ENCODE measurements around the gene AUTS2. TPM values are rescaled to one million over a fixed set of nuclear protein-coding genes. Genes with fewer than 3 reads are reported as not detected.

Gene AUTS2
- total and polyA plus RNA-seq, 9 of the 15 experiments (the other 6 are each of a cell fraction or from before 2014, with no cell fraction given): 0.58 TPM; not detected in 8

- 0% methylated on average over 6 of the region's 6 CpGs for WGBS (ENCODE audit: insufficient coverage, low coverage, missing lambda C conversion rate)
- TF ChIP-seq CEBPG (CRISPR knock-in tag; IDR thresholded peaks at IDR 0.05) (no peak), CEBPG (tag; conservative IDR thresholded peaks at IDR 0.05 in 1 of 2, IDR thresholded peaks at IDR 0.05 in 1 of 2) (0 out of 4 replicates have a peak, but pooled peaks of 1 of the 2 experiments have one; percentile 15), TBP (optimal IDR thresholded peaks at IDR 0.05; ENCODE audit: low read depth, low read length) (no peak), CSDE1 (IDR thresholded peaks at IDR 0.05) (no peak)
- Histone ChIP-seq H3K79me2 (ENCODE audit: control insufficient read depth, insufficient read depth, low read length) (no peaks in the 10 kb centered on the region), H3K27me3 (ENCODE audit: control insufficient read depth in 2 of 2, insufficient read depth in 2 of 2, low read length in 2 of 2) (no peaks in the 10 kb centered on the region), H3K4me1 (replicated peaks in 1 of 2; ENCODE audit: control insufficient read depth in 2 of 2, insufficient read depth in 2 of 2, low read length in 2 of 2) (no peaks in the 10 kb centered on the region), H2AFZ (ENCODE audit: low read depth, low read length) (no peak overlapping the region), H3K9ac (ENCODE audit: insufficient read depth in 1 of 2, low read depth in 2 of 2, low read length in 2 of 2) (no peak overlapping the region), H3K9me1 (ENCODE audit: control insufficient read depth, insufficient read depth, low read length) (no peaks in the 10 kb centered on the region), H3K4me2 (ENCODE audit: insufficient read depth, low read length) (no peak overlapping the region), H3K4me3 (no peak overlapping the region), H3K9me3 (replicated peaks; ENCODE audit: control insufficient read depth, insufficient read depth, low read depth, low read length) (no peaks in the 10 kb centered on the region), H3K36me3 (ENCODE audit: control insufficient read depth, insufficient read depth, low read length) (no peaks in the 10 kb centered on the region), H4K20me1 (replicated peaks; ENCODE audit: control insufficient read depth, insufficient read depth, low read length) (no peaks in the 10 kb centered on the region), H3K27ac (ENCODE audit: extremely low read depth, low read depth, low read length) (no peak overlapping the region)
- FAIRE-seq (no peak), DNase-seq (ENCODE audit: extremely low read depth in 1 of 4, low spot score in 3 of 4) (no peak), ATAC-seq (no peak)
- intact Hi-C loops (cut with micrococcal nuclease): no loop called here
- ChIA-PET CTCF (ENCODE audit: low intra/inter-chr PET ratio) (no interaction called here), POLR2A (no interaction called here)
- no TSS peak for BruUV-seq (replicated peaks)
- in situ Hi-C loops (cut with MboI): no loop called here
Observed at GRCh38 chr7:69922026-69922803, 323.9 kb downstream of the AUTS2 start.

- FAIRE-seq: no peak
- intact Hi-C loops (cut with micrococcal nuclease) (no loop called here), in situ Hi-C loops (cut with MboI) (no loop called here)
- CTCF ChIA-PET (ENCODE audit: low intra/inter-chr PET ratio): no interaction called here
- ATAC-seq: no peak
- no peaks in the 10 kb centered on the region for H3K9me3 ChIP-seq (replicated peaks; ENCODE audit: control insufficient read depth, insufficient read depth, low read depth, low read length)
- H3K4me2 ChIP-seq (ENCODE audit: insufficient read depth, low read length): no peak overlapping the region
- no peak for DNase-seq (ENCODE audit: extremely low read depth in 1 of 4, low spot score in 3 of 4)
- BruUV-seq (replicated peaks): no TSS peak
- no peaks in the 10 kb centered on the region for H3K4me1 ChIP-seq (replicated peaks in 1 of 2; ENCODE audit: control insufficient read depth in 2 of 2, insufficient read depth in 2 of 2, low read length in 2 of 2)
- no peaks in the 10 kb centered on the region for H3K27me3 ChIP-seq (ENCODE audit: control insufficient read depth in 2 of 2, insufficient read depth in 2 of 2, low read length in 2 of 2)
- no peak overlapping the region for H3K9ac ChIP-seq (ENCODE audit: insufficient read depth in 1 of 2, low read depth in 2 of 2, low read length in 2 of 2)
- WGBS (ENCODE audit: insufficient coverage, low coverage, missing lambda C conversion rate): 0% methylated on average over 10 of the region's 10 CpGs
- no peaks in the 10 kb centered on the region for H3K36me3 ChIP-seq (ENCODE audit: control insufficient read depth, insufficient read depth, low read length)
- POLR2A ChIA-PET: interaction anchor here (0.7 kb wide), 1 partner anchor 10 kb away, joined by 3 read pairs; no protein-coding TSS in a partner anchor
- H3K27ac ChIP-seq (ENCODE audit: extremely low read depth, low read depth, low read length): no peak overlapping the region
- no peaks in the 10 kb centered on the region for H3K79me2 ChIP-seq (ENCODE audit: control insufficient read depth, insufficient read depth, low read length)
- no peaks in the 10 kb centered on the region for H4K20me1 ChIP-seq (replicated peaks; ENCODE audit: control insufficient read depth, insufficient read depth, low read length)
- no peak overlapping the region for H3K4me3 ChIP-seq
- H2AFZ ChIP-seq (ENCODE audit: low read depth, low read length): no peak overlapping the region
- TF ChIP-seq ZNF324 (CRISPR knock-in tag; IDR thresholded peaks at IDR 0.05) (no peak), NFXL1 (CRISPR knock-in tag; IDR thresholded peaks at IDR 0.05) (no peak), MCM2 (IDR thresholded peaks at IDR 0.05; ENCODE audit: low read depth) (no peak), GATA2 (CRISPR knock-in tag; IDR thresholded peaks at IDR 0.05) (no peak)
- H3K9me1 ChIP-seq (ENCODE audit: control insufficient read depth, insufficient read depth, low read length): no peaks in the 10 kb centered on the region
Observed at GRCh38 chr7:69927461-69927860, 329.2 kb downstream of the AUTS2 start.
